HG03039 (cell line): ENCODE measurements around the gene NBPF4.
"Not testable (repeated sequence)": the region's sequence is repeated elsewhere in the genome, so short reads cannot be mapped to it uniquely, and the experiment has no call there.

Experiments
- ATAC-seq: cut with Tn5 transposase; IDR thresholded peaks from one replicate; pipeline ENCODE4 v1.9.1; 2021; ENCODE audit warnings: mild to moderate bottlenecking, moderate library complexity; ENCODE audit not compliant: unreplicated experiment

NBPF4 gene

DNA sequence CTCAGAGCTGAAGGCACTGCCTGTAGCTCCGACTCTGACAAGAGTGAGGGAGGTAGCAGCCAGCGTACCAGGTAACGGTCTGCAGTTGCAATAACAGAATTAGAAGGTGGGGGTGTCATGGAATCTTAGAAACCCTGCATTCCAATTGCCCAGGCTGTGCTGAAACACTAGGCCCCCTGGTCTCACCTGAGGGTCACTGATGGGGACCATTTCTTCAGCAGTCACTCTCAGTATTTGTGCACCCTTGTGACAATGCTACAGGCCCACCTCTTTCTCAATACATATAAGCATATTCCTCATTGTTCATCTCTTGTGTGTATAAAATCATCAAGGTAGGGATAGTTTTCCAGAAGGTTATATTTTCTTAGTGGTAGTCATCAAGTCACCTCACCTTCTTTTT lies at the start of gene NBPF4:
NBPF4 (minus strand) TSS at position 101 of the 400 bp plus-strand sequence. CDS start 315 bp downstream, outside the sequence.
- ATAC-seq = not testable (repeated sequence)

- not testable (repeated sequence) for ATAC-seq
These were observed 38.8 kb upstream of the NBPF4 start for GRCh38 chr1:108282528-108283257.

GRCh38 chr1:108272485-108273327 lies 28.8 kb upstream of the NBPF4 start:
- not testable (repeated sequence) for ATAC-seq

- not testable (repeated sequence) for ATAC-seq
These were observed 23.2 kb upstream of the NBPF4 start for GRCh38 chr1:108267097-108267496.

DNA sequence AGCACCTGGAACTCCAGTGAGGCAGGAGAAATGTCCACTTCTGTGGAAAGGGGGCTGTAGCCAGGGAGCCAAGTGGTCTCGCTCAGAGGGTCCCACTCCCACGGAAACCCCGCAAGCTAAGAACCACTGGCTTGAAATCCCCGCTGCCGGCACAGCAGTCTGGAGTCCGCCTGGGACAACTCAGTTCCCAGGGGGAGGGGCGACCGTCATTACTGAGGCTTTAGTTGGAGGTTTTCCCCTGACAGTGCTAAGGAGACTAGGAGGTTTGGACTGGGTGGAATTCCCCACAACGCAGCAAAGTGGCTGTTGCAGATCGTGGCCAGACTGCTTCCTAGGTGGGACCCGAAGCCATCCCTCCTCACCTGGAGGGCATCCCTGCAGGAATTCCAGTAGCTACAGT lies 18.1 kb upstream of the NBPF4 start:
- ATAC-seq = not testable (repeated sequence)

GRCh38 chr1:108261519-108261918 lies 17.6 kb upstream of the NBPF4 start:
- ATAC-seq = not testable (repeated sequence)

- ATAC-seq = not testable (repeated sequence)
These were observed 16.8 kb upstream of the NBPF4 start for GRCh38 chr1:108260578-108261259.

GRCh38 chr1:108255426-108255825 lies 11.6 kb upstream of the NBPF4 start:
- peak; percentile 67 for ATAC-seq

DNA sequence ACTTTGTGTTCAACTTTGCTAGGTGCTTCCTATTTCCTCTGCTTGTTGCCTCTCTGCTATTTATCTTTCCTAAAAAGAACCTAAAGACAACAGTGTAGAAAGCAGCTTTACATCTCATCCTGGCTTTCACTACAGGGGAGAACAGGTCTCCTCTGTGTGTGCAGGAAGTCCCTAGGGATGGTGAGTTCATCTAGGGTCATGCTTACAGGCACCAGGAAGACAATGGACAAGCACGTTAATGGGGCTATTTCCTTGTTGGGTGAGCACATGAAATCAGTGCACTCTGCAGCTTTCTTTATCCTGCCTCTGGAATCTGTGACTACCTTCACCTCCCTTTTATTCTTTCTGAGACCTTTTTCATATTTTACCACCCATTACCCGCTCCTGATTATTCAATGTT lies 4.5 kb downstream of the NBPF4 start:
- not testable (repeated sequence) for ATAC-seq

GRCh38 chr1:108235308-108235707 lies 8.6 kb downstream of the NBPF4 start:
- not testable (repeated sequence) for ATAC-seq

- ATAC-seq = not testable (repeated sequence)
These were observed 11.7 kb downstream of the NBPF4 start for GRCh38 chr1:108232183-108232582.

- not testable (repeated sequence) for ATAC-seq
These were observed 13.9 kb downstream of the NBPF4 start for GRCh38 chr1:108229976-108230375.

- not testable (repeated sequence) for ATAC-seq
These were observed 16.1 kb downstream of the NBPF4 start for GRCh38 chr1:108227772-108228171.

- not testable (repeated sequence) for ATAC-seq
These were observed 17.0 kb downstream of the NBPF4 start for GRCh38 chr1:108226855-108227254.

GRCh38 chr1:108223226-108223625 lies 20.6 kb downstream of the NBPF4 start:
- not testable (repeated sequence) for ATAC-seq

DNA sequence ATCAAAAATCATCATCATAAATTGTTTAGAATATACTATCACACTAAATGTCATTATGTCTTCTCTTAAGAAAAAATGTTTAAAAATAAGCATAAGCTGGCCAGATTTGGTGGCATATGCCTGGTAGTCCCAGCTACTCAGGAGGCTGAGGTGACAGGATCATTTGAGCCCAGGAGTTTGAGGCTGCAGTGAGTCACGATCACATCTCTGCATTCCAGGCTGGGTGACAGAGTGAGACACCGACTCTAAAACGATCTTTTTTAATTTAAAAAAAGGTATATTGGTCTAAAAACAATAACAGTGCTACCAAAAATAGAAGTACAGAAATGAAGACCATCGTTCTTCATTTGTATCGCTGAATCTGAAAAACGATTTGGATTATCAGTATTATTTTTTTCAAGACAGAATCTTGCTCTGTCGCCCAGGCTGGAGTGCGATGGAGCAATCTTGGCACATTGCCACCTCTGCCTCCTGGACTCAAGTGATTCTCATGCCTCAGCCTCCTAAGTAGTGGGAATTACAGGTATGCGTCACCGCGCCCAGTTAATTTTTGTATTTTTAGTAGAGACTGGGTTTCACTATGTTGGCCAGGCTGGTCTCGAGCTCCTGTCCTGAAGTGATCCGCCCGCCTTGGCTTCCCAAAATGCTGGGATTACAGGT lies 26.2 kb downstream of the NBPF4 start:
- ATAC-seq = not testable (repeated sequence)

GRCh38 chr1:108217007-108217406 lies 26.9 kb downstream of the NBPF4 start:
- not testable (repeated sequence) for ATAC-seq

GRCh38 chr1:108216028-108216890 lies 27.6 kb downstream of the NBPF4 start:
- ATAC-seq = not testable (repeated sequence)

- ATAC-seq = not testable (repeated sequence)
These were observed 29.0 kb downstream of the NBPF4 start for GRCh38 chr1:108214641-108215465.
